ENCODE measurements around the gene LAP3. TPM values are rescaled to one million over a fixed set of nuclear protein-coding genes. Genes with fewer than 3 reads are reported as not detected.
A peak's percentile ranks its signal among the peaks of the same experiment; 100 is the strongest.
"Not testable (repeated sequence)": the region's sequence is repeated elsewhere in the genome, so short reads cannot be mapped to it uniquely, and the experiment has no call there.

The LAP3 gene
- total and polyA plus RNA-seq, 12 donors, result 22.7 to 176 (median 105) TPM

DNA sequence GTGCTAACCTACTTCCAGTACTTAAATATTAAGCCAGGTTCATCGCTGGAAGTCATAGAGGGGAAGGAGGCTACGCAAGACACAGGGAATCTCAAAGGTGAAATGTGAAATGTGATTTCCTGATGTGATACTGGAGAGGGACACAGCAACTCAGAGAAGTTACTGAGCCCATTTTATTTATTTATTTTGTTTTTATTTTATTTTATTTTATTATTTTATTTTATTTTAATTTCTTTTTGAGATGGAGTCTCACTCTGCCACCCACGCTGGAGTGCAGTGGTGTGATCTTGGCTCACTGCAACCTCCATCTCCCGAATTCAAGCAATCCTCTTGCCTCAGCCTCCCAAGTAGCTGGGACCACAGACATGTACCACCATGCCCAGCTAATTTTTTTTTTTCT, 42.3 kb upstream of the LAP3 start:
- Histone ChIP-seq H3K27ac (no peak overlapping the region), H3K4me3 (no peak overlapping the region), H3K9me3 (replicated peaks in 1 of 3) (no peaks in the 10 kb centered on the region), H3K4me1 (replicated peaks in 1 of 2) (no peaks in the 10 kb centered on the region), H3K36me3 (replicated peaks in 1 of 2) (no peaks in the 10 kb centered on the region), H3K27me3 (no peaks in the 10 kb centered on the region)
- intact Hi-C loops (cut with DNase I), result no loop called here
- 91 to 97% (median 95%) methylated on average over 4 of the region's 4 CpGs for WGBS, 4 donors
- TF ChIP-seq, protein P1, sequence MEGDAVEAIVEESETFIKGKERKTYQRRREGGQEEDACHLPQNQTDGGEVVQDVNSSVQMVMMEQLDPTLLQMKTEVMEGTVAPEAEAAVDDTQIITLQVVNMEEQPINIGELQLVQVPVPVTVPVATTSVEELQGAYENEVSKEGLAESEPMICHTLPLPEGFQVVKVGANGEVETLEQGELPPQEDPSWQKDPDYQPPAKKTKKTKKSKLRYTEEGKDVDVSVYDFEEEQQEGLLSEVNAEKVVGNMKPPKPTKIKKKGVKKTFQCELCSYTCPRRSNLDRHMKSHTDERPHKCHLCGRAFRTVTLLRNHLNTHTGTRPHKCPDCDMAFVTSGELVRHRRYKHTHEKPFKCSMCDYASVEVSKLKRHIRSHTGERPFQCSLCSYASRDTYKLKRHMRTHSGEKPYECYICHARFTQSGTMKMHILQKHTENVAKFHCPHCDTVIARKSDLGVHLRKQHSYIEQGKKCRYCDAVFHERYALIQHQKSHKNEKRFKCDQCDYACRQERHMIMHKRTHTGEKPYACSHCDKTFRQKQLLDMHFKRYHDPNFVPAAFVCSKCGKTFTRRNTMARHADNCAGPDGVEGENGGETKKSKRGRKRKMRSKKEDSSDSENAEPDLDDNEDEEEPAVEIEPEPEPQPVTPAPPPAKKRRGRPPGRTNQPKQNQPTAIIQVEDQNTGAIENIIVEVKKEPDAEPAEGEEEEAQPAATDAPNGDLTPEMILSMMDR (IDR thresholded peaks at IDR 0.05), result no peak
- no peak for TF ChIP-seq POLR2A (IDR thresholded peaks at IDR 0.05)
- no peak for DNase-seq

DNA sequence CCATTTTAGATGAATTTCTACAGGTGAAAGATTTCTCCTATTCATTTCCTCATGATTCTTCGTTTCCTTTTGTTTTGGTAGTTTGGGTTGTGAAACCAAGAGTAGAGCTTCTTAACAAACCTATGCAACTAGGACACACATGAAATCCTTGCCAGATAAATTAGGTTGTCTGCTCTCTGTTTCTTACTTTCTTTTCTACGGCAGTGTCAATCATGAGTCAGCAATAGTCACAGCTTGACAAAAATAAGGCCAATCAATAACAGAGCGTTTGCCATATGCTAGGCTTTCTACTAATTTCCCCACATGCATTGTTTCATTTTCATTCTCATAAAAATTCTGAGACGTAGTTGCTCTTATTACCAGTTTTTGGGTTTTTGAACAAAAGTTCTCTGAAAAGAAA, 41.8 kb upstream of the LAP3 start:
- no peaks in the 10 kb centered on the region for H3K36me3 ChIP-seq (replicated peaks in 1 of 2)
- intact Hi-C loops (cut with DNase I), result no loop called here
- H3K9me3 ChIP-seq (replicated peaks in 1 of 3), result no peaks in the 10 kb centered on the region
- H3K27me3 ChIP-seq, result no peaks in the 10 kb centered on the region
- H3K27ac ChIP-seq, result no peak overlapping the region
- H3K4me1 ChIP-seq (replicated peaks in 1 of 2), result no peaks in the 10 kb centered on the region
- H3K4me3 ChIP-seq, result no peak overlapping the region
- 68 to 79% (median 77%) methylated on average over 4 of the region's 4 CpGs for WGBS, 4 donors
- no peak for DNase-seq
- TF ChIP-seq, protein P1 (IDR thresholded peaks at IDR 0.05), result no peak
- TF ChIP-seq POLR2A (IDR thresholded peaks at IDR 0.05), result no peak

DNA sequence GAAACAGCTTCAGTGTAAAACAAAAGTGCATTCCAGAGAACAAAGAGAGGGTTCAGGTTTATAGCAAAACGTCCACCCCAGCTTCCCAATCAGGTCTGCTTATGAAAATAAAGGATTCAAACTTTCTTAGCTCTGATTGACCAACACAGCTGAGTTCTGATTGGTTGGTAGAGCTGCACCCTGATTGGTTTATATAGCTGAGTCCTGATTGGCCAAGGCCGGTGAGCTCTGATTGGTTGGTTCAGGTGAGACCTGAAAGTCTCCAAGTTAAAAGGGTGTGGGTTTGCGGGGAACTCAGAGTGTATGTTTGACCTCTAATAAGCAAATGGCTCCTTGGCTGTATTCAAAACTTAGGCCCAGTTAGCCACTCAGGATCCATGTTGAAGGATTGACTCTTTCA, 41.1 kb upstream of the LAP3 start:
- no peaks in the 10 kb centered on the region for H3K4me1 ChIP-seq (replicated peaks in 1 of 2)
- H3K27me3 ChIP-seq, result no peaks in the 10 kb centered on the region
- intact Hi-C loops (cut with DNase I), result no loop called here
- WGBS, 4 donors, result 71 to 89% (median 85%) methylated on average over 3 of the region's 3 CpGs
- no peak for DNase-seq
- H3K27ac ChIP-seq, result no peak overlapping the region
- H3K4me3 ChIP-seq, result no peak overlapping the region
- no peaks in the 10 kb centered on the region for H3K36me3 ChIP-seq (replicated peaks in 1 of 2)
- H3K9me3 ChIP-seq (replicated peaks in 1 of 3), result no peaks in the 10 kb centered on the region
- TF ChIP-seq POLR2A (IDR thresholded peaks at IDR 0.05), result no peak
- TF ChIP-seq, protein P1 (IDR thresholded peaks at IDR 0.05), result no peak

DNA sequence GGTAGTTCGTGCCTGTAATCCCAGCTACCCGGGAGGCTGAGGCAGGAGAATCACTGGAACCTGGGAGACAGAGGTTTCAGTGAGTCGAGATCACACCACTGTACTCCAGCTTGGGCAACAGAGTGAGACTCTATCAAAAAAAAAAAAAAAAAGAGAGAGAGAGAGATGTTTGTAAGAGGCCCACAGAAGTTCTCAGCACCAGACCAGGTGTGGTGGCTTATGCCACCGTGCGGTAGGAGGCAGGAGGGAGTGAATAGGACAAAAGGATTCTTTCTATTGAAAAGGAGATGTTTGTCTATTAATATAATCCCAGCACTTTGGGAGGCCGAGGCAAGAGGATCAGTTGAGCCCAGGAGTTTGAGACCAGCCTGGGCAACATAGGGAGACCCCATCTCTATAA, 39.9 kb upstream of the LAP3 start:
- H3K9me3 ChIP-seq (replicated peaks in 1 of 3); intact Hi-C loops (cut with DNase I); DNase-seq; H3K36me3 ChIP-seq (replicated peaks in 1 of 2); H3K4me3 ChIP-seq; H3K27me3 ChIP-seq; H3K27ac ChIP-seq; H3K4me1 ChIP-seq (replicated peaks in 1 of 2): not testable (repeated sequence)
- 85 to 92% (median 90%) methylated on average over 6 of the region's 6 CpGs for WGBS, 4 donors

DNA sequence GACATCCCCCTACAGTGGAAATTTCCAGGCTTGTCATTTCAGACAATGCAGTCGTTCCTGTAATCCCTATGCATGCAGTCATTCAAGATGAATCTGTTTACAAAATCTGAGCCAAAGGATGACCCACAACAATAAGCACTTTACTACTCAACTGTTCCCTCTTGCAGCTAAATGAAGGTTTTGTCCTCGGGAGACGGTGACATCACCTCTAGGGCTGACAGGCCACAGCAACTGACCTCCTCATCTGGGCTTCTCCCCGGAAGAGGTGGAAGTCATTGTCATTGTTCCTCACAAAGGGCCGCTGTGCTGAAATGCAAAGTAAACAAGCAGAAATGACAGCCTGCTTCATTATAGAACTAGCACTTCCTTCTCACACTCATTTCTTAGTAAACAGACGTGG, 32.8 kb upstream of the LAP3 start:
- TF ChIP-seq, protein P1 (IDR thresholded peaks at IDR 0.05), result no peak
- no peak for TF ChIP-seq POLR2A (IDR thresholded peaks at IDR 0.05)
- no peaks in the 10 kb centered on the region for H3K36me3 ChIP-seq (replicated peaks in 1 of 2)
- peaks cover 0 to 8% of the 10 kb centered on the region in 2 donors for H3K4me1 ChIP-seq (replicated peaks in 1 of 2)
- DNase-seq, result peak in 5 of 7 donors; percentile 27 to 40 (median 30)
- 19 to 33% (median 25%) methylated on average over 5 to 6 of the region's 6 CpGs for WGBS, 4 donors
- no peaks in the 10 kb centered on the region for H3K9me3 ChIP-seq (replicated peaks in 1 of 3)
- H3K27me3 ChIP-seq, result no peaks in the 10 kb centered on the region
- intact Hi-C loops (cut with DNase I), result loop anchor here (10.0 kb wide), 1 partner anchor 261 kb away; no protein-coding TSS in a partner anchor
- H3K4me3 ChIP-seq, result no peak overlapping the region
- H3K27ac ChIP-seq, result no peak overlapping the region

All from adrenal gland (tissue), 12 donors.